ENCODE data around the gene ATRNL1.

GRCh38 chr10:115051216-115051615 lies 41.9 kb upstream of the ATRNL1 start:
- TF ChIP-seq CTCF (IDR thresholded peaks at IDR 0.05; ENCODE audit: low read depth, low read length) (no peak), EZH2phosphoT487 (IDR thresholded peaks at IDR 0.05; ENCODE audit: low read depth) (no peak)
